Thyroid gland (tissue), 4 donors: ENCODE data around the gene GALR2.
"Not testable (repeated sequence)": the region's sequence is repeated elsewhere in the genome, so short reads cannot be mapped to it uniquely, and the experiment has no call there.

Source experiments
- CTCF ChIP-seq, 6 experiments: fragments of 200-600 bp in 3 of 6; fragments of 450-650 bp in 3 of 6; sonication (generic) in 3 of 6; IDR thresholded peaks; one replicate each; pipeline ENCODE4 v1.5.1; 2016 to 2019; ENCODE audit warnings: antibody characterized with exemption in 6 of 6, mild to moderate bottlenecking in 2 of 6, inconsistent platforms in 1 of 6, moderate library complexity in 1 of 6
- POLR2A ChIP-seq, 2 donors: fragments of 450-650 bp; IDR thresholded peaks; one replicate each; pipeline ENCODE4 v1.6.1; 2017; ENCODE audit warnings: antibody characterized with exemption in 2 of 2, mild to moderate bottlenecking in 2 of 2, moderate library complexity in 1 of 2

GRCh38 chr17:76042868-76043267 is 31.7 kb upstream of the GALR2 start:
- not testable (repeated sequence) for TF ChIP-seq CTCF, POLR2A (IDR thresholded peaks at IDR 0.05)
